HG03520 (cell line): ENCODE data around the gene PTH1R.

ENCODE experiments used
- ATAC-seq: cut with Tn5 transposase; IDR thresholded peaks from one replicate; pipeline ENCODE4 v1.9.1; 2021; ENCODE audit warnings: mild to moderate bottlenecking, moderate library complexity; ENCODE audit not compliant: unreplicated experiment

The PTH1R gene

DNA sequence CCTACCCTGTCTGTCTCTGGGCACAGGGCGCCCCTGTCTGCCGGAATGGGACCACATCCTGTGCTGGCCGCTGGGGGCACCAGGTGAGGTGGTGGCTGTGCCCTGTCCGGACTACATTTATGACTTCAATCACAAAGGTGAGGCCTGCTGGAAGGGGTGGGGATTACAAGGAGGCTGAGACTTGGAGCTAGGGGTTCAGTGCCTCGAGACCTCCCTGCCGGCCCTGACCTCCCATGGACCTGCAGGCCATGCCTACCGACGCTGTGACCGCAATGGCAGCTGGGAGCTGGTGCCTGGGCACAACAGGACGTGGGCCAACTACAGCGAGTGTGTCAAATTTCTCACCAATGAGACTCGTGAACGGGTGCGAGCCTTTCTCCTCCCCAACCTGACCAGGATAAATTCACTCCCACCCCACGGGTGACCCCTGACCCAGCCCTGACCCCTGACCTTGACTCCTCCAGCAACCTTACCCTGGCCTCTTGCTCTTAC lies 20.4 kb downstream of the PTH1R start:
- ATAC-seq = no peak

DNA sequence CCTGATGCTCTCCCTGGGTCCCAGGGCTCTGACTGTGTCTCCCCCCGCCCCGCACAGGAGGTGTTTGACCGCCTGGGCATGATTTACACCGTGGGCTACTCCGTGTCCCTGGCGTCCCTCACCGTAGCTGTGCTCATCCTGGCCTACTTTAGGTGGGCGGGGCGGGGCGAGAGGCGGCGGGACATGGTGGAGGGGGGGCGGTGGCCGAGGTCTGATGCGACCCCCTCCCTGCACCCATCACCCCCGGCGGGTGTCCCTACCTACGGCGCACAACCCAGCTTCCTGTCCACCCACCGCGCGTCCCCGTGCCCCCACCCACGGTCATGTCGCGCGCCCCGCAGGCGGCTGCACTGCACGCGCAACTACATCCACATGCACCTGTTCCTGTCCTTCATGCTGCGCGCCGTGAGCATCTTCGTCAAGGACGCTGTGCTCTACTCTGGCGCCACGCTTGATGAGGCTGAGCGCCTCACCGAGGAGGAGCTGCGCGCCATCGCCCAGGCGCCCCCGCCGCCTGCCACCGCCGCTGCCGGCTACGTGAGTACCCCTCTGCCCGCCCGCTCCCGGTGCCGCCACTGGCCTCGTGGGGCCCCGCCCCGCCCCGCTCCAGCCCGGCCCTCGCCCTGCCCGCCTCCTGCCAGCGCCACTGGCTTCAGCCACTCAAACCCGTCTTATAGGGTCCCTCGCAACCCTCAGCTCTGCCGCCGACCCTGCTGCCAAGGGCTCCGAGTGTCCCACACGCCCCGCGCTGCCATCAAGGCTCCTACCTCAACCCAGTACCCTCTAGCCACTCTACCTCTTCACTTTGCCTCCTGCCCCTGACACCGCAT lies 21.0 kb downstream of the PTH1R start:
- ATAC-seq = no peak

- no peak for ATAC-seq
Observed at GRCh38 chr3:46899151-46900006, 21.9 kb downstream of the PTH1R start.

GRCh38 chr3:46900007-46900292 lies 22.4 kb downstream of the PTH1R start:
- no peak for ATAC-seq

- ATAC-seq = no peak
Observed at GRCh38 chr3:46900356-46900755, 22.8 kb downstream of the PTH1R start.

- ATAC-seq = no peak
Observed at GRCh38 chr3:46901061-46901460, 23.5 kb downstream of the PTH1R start.

- no peak for ATAC-seq
Observed at GRCh38 chr3:46901591-46902187, 24.2 kb downstream of the PTH1R start.

GRCh38 chr3:46902188-46902631 lies 24.7 kb downstream of the PTH1R start:
- no peak for ATAC-seq

- no peak for ATAC-seq
Observed at GRCh38 chr3:46903341-46904302, 26.1 kb downstream of the PTH1R start.

DNA sequence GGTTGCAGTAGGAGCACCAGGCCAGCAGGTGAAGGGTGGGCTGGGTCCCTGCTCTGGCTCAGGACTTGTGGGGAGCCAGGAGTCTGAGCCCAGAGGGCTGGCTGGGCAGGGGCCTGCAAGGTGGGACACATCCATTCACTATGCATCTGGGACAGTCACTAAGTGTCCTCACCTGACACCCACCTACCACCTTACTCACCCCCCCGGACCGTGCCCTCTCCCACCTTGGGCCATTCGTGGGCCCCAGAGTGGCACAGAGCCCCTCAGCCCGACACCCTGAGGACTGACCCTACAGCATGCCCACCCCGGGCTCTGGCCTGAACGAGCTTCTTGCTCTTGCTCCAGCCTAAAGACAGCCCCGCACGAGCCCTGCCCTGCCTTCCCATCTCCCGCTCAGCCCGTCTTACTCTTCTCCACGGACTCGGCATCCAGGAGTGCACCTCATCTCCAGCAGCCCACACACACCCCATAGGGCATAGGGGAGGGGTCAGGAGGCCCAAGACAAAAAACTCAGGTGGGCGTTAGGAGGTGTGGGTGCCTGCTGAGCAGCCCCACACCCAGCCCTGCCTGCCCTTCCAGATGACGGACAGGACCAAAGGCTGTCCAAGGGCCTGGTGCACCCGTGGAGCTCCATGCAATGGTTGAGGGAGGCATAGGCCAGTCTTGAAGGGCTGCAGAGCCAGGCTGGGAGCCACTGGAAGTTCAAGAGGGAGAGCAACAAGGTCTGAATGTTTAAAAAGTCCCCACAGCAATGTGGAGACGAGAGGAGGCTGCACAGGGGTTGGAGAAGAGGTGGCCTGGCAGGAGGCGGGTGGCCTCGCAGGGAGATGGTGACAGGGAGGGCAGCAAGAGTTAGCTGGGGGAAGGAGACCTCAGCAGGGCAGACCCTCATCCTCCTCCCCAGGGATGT lies 27.0 kb downstream of the PTH1R start:
- no peak for ATAC-seq

- ATAC-seq = no peak
Observed at GRCh38 chr3:46905213-46905560, 27.7 kb downstream of the PTH1R start.

- ATAC-seq = no peak
Observed at GRCh38 chr3:46905661-46906451, 28.3 kb downstream of the PTH1R start.

- ATAC-seq = no peak
Observed at GRCh38 chr3:46906471-46907058, 29.0 kb downstream of the PTH1R start.

DNA sequence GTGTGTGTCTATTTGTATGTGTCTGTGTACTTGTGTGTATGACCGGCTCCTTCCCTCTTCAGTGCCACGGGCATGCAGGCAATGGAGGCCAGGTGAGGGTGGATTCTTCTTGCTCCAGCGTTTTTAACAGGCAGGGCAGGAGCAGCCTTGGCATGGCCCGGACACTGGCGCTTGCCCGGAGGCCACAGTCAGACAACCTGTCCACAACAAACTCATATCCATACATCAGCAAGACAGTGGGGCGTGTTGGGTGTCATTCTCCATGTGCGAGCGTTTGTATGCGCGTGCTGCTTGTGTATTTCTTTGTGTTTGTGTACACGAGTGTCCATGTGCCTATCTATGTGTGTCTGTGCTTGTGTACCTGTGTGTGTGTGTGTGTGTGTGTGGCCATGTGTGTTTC lies 29.8 kb downstream of the PTH1R start:
- ATAC-seq = no peak

- no peak for ATAC-seq
Observed at GRCh38 chr3:46907960-46908293, 30.4 kb downstream of the PTH1R start.

- ATAC-seq = no peak
Observed at GRCh38 chr3:46908294-46908985, 30.9 kb downstream of the PTH1R start.

DNA sequence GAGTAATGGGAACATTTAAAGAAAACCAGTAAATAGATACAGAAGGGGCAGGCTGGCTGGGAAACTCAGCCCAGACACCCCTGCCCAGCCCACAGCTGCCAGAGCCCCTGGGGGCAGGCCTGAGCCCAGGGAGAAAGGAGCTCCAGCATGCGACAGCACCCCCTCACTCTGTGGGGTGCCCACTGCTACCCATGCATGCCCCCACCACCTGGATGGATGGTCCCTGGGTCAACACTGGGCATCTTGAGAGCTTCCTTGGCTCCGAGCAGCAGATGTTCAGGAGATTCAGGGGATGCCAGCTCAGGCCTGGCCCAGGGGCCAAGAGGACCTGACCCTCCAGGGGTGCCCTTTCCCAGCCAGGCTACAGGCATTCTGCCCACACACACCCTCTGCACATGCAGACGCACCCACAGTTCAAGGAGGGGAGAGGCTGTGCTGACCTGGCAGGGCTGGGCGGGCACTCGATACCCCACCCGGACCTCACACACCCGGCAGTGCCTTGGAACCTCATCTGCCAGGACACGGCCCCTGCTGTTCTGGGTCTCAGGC lies 31.5 kb downstream of the PTH1R start:
- no peak for ATAC-seq
